KOPT-K1 (cell line): ENCODE results near the gene OR10X1.

ENCODE experiments used
- H3K27ac ChIP-seq: fragments of 200-600 bp; sonication (generic); 2 replicates; pipeline ENCODE4 v1.5.1; 2016; ENCODE audit warnings: antibody characterized with exemption, mild to moderate bottlenecking, low read depth, low read length; ENCODE audit not compliant: poor library complexity, severe bottlenecking
- H3K36me3 ChIP-seq: fragments of 200-600 bp; sonication (generic); 2 replicates; pipeline ENCODE4 v1.5.1; 2017; ENCODE audit warnings: antibody characterized with exemption, mild to moderate bottlenecking, low read length, moderate library complexity; ENCODE audit not compliant: insufficient read depth
- H3K9me3 ChIP-seq: fragments of 200-600 bp; sonication (generic); 2 replicates; pipeline ENCODE4 v1.5.1; 2017; ENCODE audit warnings: antibody characterized with exemption, low read length, mild to moderate bottlenecking; ENCODE audit not compliant: insufficient read depth, poor library complexity, severe bottlenecking

OR10X1 gene

GRCh38 chr1:158547533-158547932 lies 32.2 kb downstream of the OR10X1 start:
- H3K9me3 ChIP-seq: no peaks in the 10 kb centered on the region
- no peaks in the 10 kb centered on the region for H3K36me3 ChIP-seq
- H3K27ac ChIP-seq: no peak overlapping the region

GRCh38 chr1:158537609-158538008 lies 42.1 kb downstream of the OR10X1 start:
- H3K27ac ChIP-seq: no peak overlapping the region
- no peaks in the 10 kb centered on the region for H3K9me3 ChIP-seq
- H3K36me3 ChIP-seq: no peaks in the 10 kb centered on the region

GRCh38 chr1:158534496-158534895 lies 45.2 kb downstream of the OR10X1 start:
- no peaks in the 10 kb centered on the region for H3K36me3 ChIP-seq
- no peak overlapping the region for H3K27ac ChIP-seq
- H3K9me3 ChIP-seq: no peaks in the 10 kb centered on the region
